Hindlimb muscle (tissue), 1 donor: ENCODE measurements around the gene STEAP1B. TPM values are rescaled to one million over a fixed set of nuclear protein-coding genes. Genes with fewer than 3 reads are reported as not detected.

Experiments used
- DNase-seq: peaks from one replicate; pipeline ENCODE4 v3.0.0-alpha.2; 2013
- polyA plus RNA-seq: library from polyadenylated mRNA; unstranded; fragments of 120-200 nt; gene quantifications from one replicate; pipeline ENCODE4 v1.2.1, GENCODE V29; 2013; ENCODE audit not compliant: insufficient read length

Gene STEAP1B
- polyA plus RNA-seq, 1 donor: 1.8 TPM

- DNase-seq: no peak
Observed at GRCh38 chr7:22399546-22399945, 100.4 kb downstream of the STEAP1B start.

GRCh38 chr7:22399091-22399490 lies 100.9 kb downstream of the STEAP1B start:
- no peak for DNase-seq

GRCh38 chr7:22397981-22398380 lies 102.0 kb downstream of the STEAP1B start:
- no peak for DNase-seq

GRCh38 chr7:22395222-22395621 lies 104.8 kb downstream of the STEAP1B start:
- no peak for DNase-seq

- DNase-seq: no peak
Observed at GRCh38 chr7:22394739-22395138, 105.2 kb downstream of the STEAP1B start.

GRCh38 chr7:22393913-22394729 lies 105.9 kb downstream of the STEAP1B start:
- no peak for DNase-seq

- no peak for DNase-seq
Observed at GRCh38 chr7:22390516-22390915, 109.5 kb downstream of the STEAP1B start.

GRCh38 chr7:22389892-22390291 lies 110.1 kb downstream of the STEAP1B start:
- no peak for DNase-seq

GRCh38 chr7:22387583-22387982 lies 112.4 kb downstream of the STEAP1B start:
- peak; percentile 15 for DNase-seq

- DNase-seq: no peak
Observed at GRCh38 chr7:22386865-22387264, 113.1 kb downstream of the STEAP1B start.

- DNase-seq: no peak
Observed at GRCh38 chr7:22386206-22386858, 113.7 kb downstream of the STEAP1B start.

GRCh38 chr7:22385326-22385725 lies 114.7 kb downstream of the STEAP1B start:
- no peak for DNase-seq

- no peak for DNase-seq
Observed at GRCh38 chr7:22380333-22380732, 119.7 kb downstream of the STEAP1B start.

- no peak for DNase-seq
Observed at GRCh38 chr7:22378199-22378980, 121.6 kb downstream of the STEAP1B start.

- no peak for DNase-seq
Observed at GRCh38 chr7:22377703-22378102, 122.3 kb downstream of the STEAP1B start.

GRCh38 chr7:22375359-22376048 lies 124.5 kb downstream of the STEAP1B start:
- no peak for DNase-seq

GRCh38 chr7:22373911-22374310 lies 126.1 kb downstream of the STEAP1B start:
- DNase-seq: no peak

- DNase-seq: no peak
Observed at GRCh38 chr7:22373388-22373787, 126.6 kb downstream of the STEAP1B start.

- DNase-seq: no peak
Observed at GRCh38 chr7:22372863-22373262, 127.1 kb downstream of the STEAP1B start.

GRCh38 chr7:22371878-22372277 lies 128.1 kb downstream of the STEAP1B start:
- no peak for DNase-seq
